PC-9 (cell line): ENCODE data around the gene MYMK. TPM values are rescaled to one million over a fixed set of nuclear protein-coding genes. Genes with fewer than 3 reads are reported as not detected.

Experiments
- Bru-seq: library from RNA; stranded (reverse); fragments of 400-500 nt; gene quantifications from one replicate; lab custom pipeline; 2021; lab: Mats Ljungman, UMichigan
- BruChase-seq, 2 experiments: library from RNA; stranded (reverse); fragments of 400-500 nt; gene quantifications; one replicate each; lab custom pipeline; 2021; lab: Mats Ljungman, UMichigan
- BruUV-seq: library from RNA; stranded (reverse); fragments of 400-500 nt; replicated peaks from 2 replicates; lab custom pipeline; 2021; lab: Mats Ljungman, UMichigan
- CTCF ChIA-PET: fragments of 300-600 bp; sonication (Branson Sonifier 250); formaldehyde crosslinking; loops from one replicate; lab custom pipeline; 2022; ENCODE audit warnings: antibody characterized with exemption; lab: Charles Lee
- POLR2A ChIA-PET: fragments of 300-600 bp; sonication (Branson Sonifier 250); formaldehyde crosslinking; loops from one replicate; lab custom pipeline; 2022; ENCODE audit warnings: antibody characterized with exemption; ENCODE audit not compliant: unreplicated experiment; lab: Charles Lee
- DNase-seq, 2 experiments: peaks; one replicate each; pipeline versions ENCODE4 v3.0.0 to v3.0.0-alpha.2; 2015 to 2022; ENCODE audit warnings: mixed read lengths in 1 of 2
- H2AFZ ChIP-seq: fragments of 200-600 bp; sonication (generic); 2 replicates; pipeline ENCODE4 v1.8.1; 2017; ENCODE audit warnings: antibody characterized with exemption
- H3F3A ChIP-seq: fragments of 200-600 bp; sonication (generic); 2 replicates; pipeline ENCODE4 v1.8.1; 2017; ENCODE audit warnings: antibody characterized with exemption, mild to moderate bottlenecking, low read depth; ENCODE audit not compliant: insufficient read depth
- H3K27ac ChIP-seq: fragments of 200-600 bp; sonication (generic); 2 replicates; pipeline ENCODE4 v1.6.1; 2016; ENCODE audit warnings: mixed run types
- H3K27me3 ChIP-seq: fragments of 200-600 bp; sonication (generic); 2 replicates; pipeline ENCODE4 v1.6.1; 2016; ENCODE audit warnings: low read depth, mixed run types; ENCODE audit not compliant: insufficient read depth
- H3K36me3 ChIP-seq: fragments of 200-600 bp; sonication (generic); 2 replicates; pipeline ENCODE4 v1.6.1; 2016; ENCODE audit warnings: low read depth, mixed run types
- H3K4me1 ChIP-seq: fragments of 200-600 bp; sonication (generic); replicated peaks from 2 replicates; pipeline ENCODE4 v1.6.1; 2016; ENCODE audit warnings: mixed run types; ENCODE audit not compliant: insufficient read depth
- H3K4me2 ChIP-seq: fragments of 200-600 bp; sonication (generic); 2 replicates; pipeline ENCODE4 v1.6.1; 2017; ENCODE audit warnings: mixed run types
- H3K4me3 ChIP-seq: fragments of 200-600 bp; sonication (generic); 2 replicates; pipeline ENCODE4 v1.6.1; 2016; ENCODE audit warnings: mixed run types
- H3K79me2 ChIP-seq: fragments of 200-600 bp; sonication (generic); 2 replicates; pipeline ENCODE4 v1.6.1; 2017; ENCODE audit warnings: low read depth, mixed run types
- H3K9me2 ChIP-seq: fragments of 200-600 bp; sonication (generic); 2 replicates; pipeline ENCODE4 v1.8.1; 2017; ENCODE audit warnings: mild to moderate bottlenecking; ENCODE audit not compliant: insufficient read depth
- H3K9me3 ChIP-seq: fragments of 200-600 bp; sonication (generic); 2 replicates; pipeline ENCODE4 v1.8.1; 2016; ENCODE audit warnings: low read depth; ENCODE audit not compliant: insufficient read depth
- H4K20me1 ChIP-seq: fragments of 200-600 bp; sonication (generic); 2 replicates; pipeline ENCODE4 v1.8.1; 2017; ENCODE audit not compliant: insufficient read depth
- CTCF ChIP-seq: fragments of 200-600 bp; sonication (generic); conservative IDR thresholded peaks from 2 replicates; pipeline ENCODE4 v1.6.1; 2017; ENCODE audit warnings: mixed run types, antibody characterized with exemption, mild to moderate bottlenecking, moderate library complexity
- EZH2 ChIP-seq: fragments of 200-600 bp; sonication (generic); IDR thresholded peaks from 2 replicates; pipeline ENCODE4 v1.8.0; 2017; ENCODE audit warnings: antibody characterized with exemption, low read depth
- intact Hi-C: fragments of 100-400 bp; cut with micrococcal nuclease; formaldehyde crosslinking; loops from one replicate; pipeline ENCODE4 v1.10.0; 2022; ENCODE audit not compliant: unreplicated experiment
- long read RNA-seq: library from polyadenylated mRNA; stranded (forward); transcript quantifications from one replicate; pipeline ENCODE4 v2.0.0, GENCODE V29; 2022
- total RNA-seq: library from RNA; stranded (reverse); gene quantifications from 2 replicates; pipeline ENCODE4 v1.2.3, GENCODE V29; 2021

The MYMK gene
- not detected in 2 replicates for total RNA-seq
- not detected for Bru-seq, nascent RNA
- BruChase-seq, experiment 1, labeled RNA remaining after a 2-hour chase, result not detected
- BruChase-seq, experiment 2, labeled RNA remaining after a 6-hour chase, result not detected
- long read RNA-seq, result 0 reads

DNA sequence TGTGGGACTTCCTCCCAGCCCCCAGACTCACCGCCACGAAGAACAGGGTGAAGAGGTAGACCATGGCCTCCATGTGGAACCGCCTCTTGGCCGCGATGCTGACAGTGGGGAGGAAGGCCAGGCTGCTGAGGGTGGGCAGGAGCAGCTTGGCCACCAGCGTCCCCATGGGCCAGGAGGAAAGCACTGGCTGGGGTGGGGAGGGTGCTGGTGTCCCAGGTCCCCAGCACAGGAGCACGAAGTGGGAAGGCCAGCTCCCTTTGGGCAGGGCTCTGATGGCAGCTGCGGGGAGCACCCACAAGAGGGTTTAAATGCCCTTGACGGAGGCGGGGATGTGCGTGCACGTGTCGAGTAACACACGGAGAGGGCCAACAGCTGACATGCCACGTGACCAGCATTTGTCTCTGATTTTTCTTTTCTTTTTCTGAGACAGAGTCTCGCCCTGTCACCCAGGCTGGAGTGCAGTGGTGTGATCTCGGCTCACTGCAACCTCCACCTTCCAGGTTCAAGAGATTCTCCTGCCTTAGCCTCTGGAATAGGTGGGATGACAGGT is at the start of gene MYMK:
MYMK (minus strand) TSS at position 281 of the 550 bp plus-strand sequence; CDS start at position 166, 115 bp downstream.
- Histone ChIP-seq H4K20me1 (no peaks in the 10 kb centered on the region; the same call in 1 of the 2 replicates), H2AFZ (no peak within 1 kb of the TSS), H3F3A (no peaks in the 10 kb centered on the region), H3K9me2 (no peaks in the 10 kb centered on the region), H3K4me2 (no peak within 1 kb of the TSS), H3K4me1 (no peaks in the 10 kb centered on the region), H3K27ac (no peak within 1 kb of the TSS), H3K4me3 (no peak within 1 kb of the TSS), H3K9me3 (no peaks in the 10 kb centered on the region), H3K79me2 (no peaks in the 10 kb centered on the region), H3K27me3 (peaks cover 97% of the 10 kb centered on the region), H3K36me3 (no peaks in the 10 kb centered on the region)
- BruUV-seq, result no TSS peak
- no peak for TF ChIP-seq EZH2
- no peak for TF ChIP-seq CTCF
- ChIA-PET POLR2A (no interaction called here), CTCF (no interaction called here)
- intact Hi-C loops, result no loop called here
- no peak for DNase-seq

- H3K36me3 ChIP-seq, result no peaks in the 10 kb centered on the region
- H3K27ac ChIP-seq, result no peak overlapping the region
- POLR2A ChIA-PET, result interaction anchor here (0.5 kb wide), 1 partner anchor 226 kb away, joined by 6 read pairs; the partner anchor contains the start of genes MED22 and RPL7A
- DNase-seq, result no peak
- peaks cover 96% of the 10 kb centered on the region for H3K27me3 ChIP-seq
- BruUV-seq, result no TSS peak
- no peaks in the 10 kb centered on the region for H3F3A ChIP-seq
- CTCF ChIA-PET, result no interaction called here
- no peak overlapping the region for H2AFZ ChIP-seq
- intact Hi-C loops, result no loop called here
- H3K9me3 ChIP-seq, result no peaks in the 10 kb centered on the region
- TF ChIP-seq CTCF, result no peak
- TF ChIP-seq EZH2, result no peak
- H3K9me2 ChIP-seq, result no peaks in the 10 kb centered on the region
- H3K79me2 ChIP-seq, result no peaks in the 10 kb centered on the region
- H3K4me1 ChIP-seq, result no peaks in the 10 kb centered on the region
- H3K4me3 ChIP-seq, result no peak overlapping the region
- no peak overlapping the region for H3K4me2 ChIP-seq
- H4K20me1 ChIP-seq, result no peaks in the 10 kb centered on the region
Measured at GRCh38 chr9:133573791-133574515, 49.2 kb upstream of the MYMK start.

DNA sequence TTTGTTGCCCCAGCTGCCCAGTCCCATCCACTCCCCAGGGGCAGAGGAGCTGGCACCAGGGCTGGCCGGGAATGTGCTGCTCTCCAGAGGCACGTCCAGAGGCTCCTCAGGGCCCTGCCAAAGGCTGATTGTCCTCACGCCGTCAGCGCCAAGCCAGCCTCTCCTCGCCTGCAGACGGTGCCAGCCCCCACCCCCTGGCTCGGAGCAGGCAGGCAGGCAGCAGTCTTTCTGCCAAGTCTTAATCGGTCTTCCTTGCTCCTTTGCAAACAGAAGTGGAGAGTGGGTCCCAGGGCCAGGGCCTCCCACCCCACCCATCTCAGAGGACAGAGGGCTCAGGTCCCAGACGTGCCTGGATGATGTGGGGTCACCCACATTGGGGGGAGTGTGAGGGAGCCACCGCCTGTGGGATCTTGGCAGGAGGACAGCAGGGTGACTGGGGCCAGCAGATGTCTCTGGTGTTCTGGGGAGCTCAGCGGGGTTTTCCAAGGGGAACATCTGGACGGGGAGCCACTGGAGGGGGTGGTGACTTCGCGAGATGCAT is 48.1 kb upstream of the MYMK start:
- ChIA-PET POLR2A (no interaction called here), CTCF (no interaction called here)
- no peak overlapping the region for H3K4me3 ChIP-seq
- no peaks in the 10 kb centered on the region for H3K4me1 ChIP-seq
- no peaks in the 10 kb centered on the region for H3K9me2 ChIP-seq
- no peak for DNase-seq
- no peaks in the 10 kb centered on the region for H3K36me3 ChIP-seq
- no peaks in the 10 kb centered on the region for H3K79me2 ChIP-seq
- H3K9me3 ChIP-seq, result no peaks in the 10 kb centered on the region
- BruUV-seq, result no TSS peak
- no peak overlapping the region for H3K27ac ChIP-seq
- intact Hi-C loops, result no loop called here
- H2AFZ ChIP-seq, result no peak overlapping the region
- no peak for TF ChIP-seq CTCF
- no peak for TF ChIP-seq EZH2
- H3F3A ChIP-seq, result no peaks in the 10 kb centered on the region
- no peaks in the 10 kb centered on the region for H4K20me1 ChIP-seq
- H3K4me2 ChIP-seq, result no peak overlapping the region
- H3K27me3 ChIP-seq, result peaks cover 95% of the 10 kb centered on the region
